ENCODE data around the gene COG6.

- TF ChIP-seq, protein P1, sequence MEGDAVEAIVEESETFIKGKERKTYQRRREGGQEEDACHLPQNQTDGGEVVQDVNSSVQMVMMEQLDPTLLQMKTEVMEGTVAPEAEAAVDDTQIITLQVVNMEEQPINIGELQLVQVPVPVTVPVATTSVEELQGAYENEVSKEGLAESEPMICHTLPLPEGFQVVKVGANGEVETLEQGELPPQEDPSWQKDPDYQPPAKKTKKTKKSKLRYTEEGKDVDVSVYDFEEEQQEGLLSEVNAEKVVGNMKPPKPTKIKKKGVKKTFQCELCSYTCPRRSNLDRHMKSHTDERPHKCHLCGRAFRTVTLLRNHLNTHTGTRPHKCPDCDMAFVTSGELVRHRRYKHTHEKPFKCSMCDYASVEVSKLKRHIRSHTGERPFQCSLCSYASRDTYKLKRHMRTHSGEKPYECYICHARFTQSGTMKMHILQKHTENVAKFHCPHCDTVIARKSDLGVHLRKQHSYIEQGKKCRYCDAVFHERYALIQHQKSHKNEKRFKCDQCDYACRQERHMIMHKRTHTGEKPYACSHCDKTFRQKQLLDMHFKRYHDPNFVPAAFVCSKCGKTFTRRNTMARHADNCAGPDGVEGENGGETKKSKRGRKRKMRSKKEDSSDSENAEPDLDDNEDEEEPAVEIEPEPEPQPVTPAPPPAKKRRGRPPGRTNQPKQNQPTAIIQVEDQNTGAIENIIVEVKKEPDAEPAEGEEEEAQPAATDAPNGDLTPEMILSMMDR (IDR thresholded peaks at IDR 0.05) = no peak
- TF ChIP-seq POLR2A (IDR thresholded peaks at IDR 0.05) (no peak), POLR2AphosphoS5 (IDR thresholded peaks at IDR 0.05) (no peak)
These were observed 10.3 kb downstream of the COG6 start for GRCh38 chr13:39665763-39666162.

Data from breast epithelium (tissue), 3 donors.